RCC 7860 (cell line): ENCODE results near the gene PTGS1.
"Not testable (repeated sequence)": the region's sequence is repeated elsewhere in the genome, so short reads cannot be mapped to it uniquely, and the experiment has no call there.

Experiments used
- DNase-seq: peaks from one replicate; pipeline ENCODE4 v3.0.0-alpha.2; 2015; ENCODE audit warnings: low spot score
- FAIRE-seq: peaks from 2 replicates; lab custom pipeline; 2012; peaks lifted over from hg19 to GRCh38; lab: Jason Lieb, UNC

The PTGS1 gene

GRCh38 chr9:122370869-122371755, at the start of gene PTGS1:
Gene PTGS1 (plus strand): TSS chr9:122371024. CDS start chr9:122371085, 61 bp downstream.
- FAIRE-seq (no peak), DNase-seq (no peak)

- DNase-seq (no peak), FAIRE-seq (no peak)
Measured at GRCh38 chr9:122322553-122322952, 48.3 kb upstream of the PTGS1 start.

- not testable (repeated sequence) for DNase-seq
Measured at GRCh38 chr9:122324665-122325064, 46.2 kb upstream of the PTGS1 start.

GRCh38 chr9:122325124-122325523, 45.7 kb upstream of the PTGS1 start:
- FAIRE-seq, result no peak
- peak; percentile 9 for DNase-seq

More at GRCh38 chr9:122324665-122325064, 46.2 kb upstream of the PTGS1 start:
- not testable (repeated sequence) for FAIRE-seq

- DNase-seq, result no peak
- no peak for FAIRE-seq
Measured at GRCh38 chr9:122327175-122327574, 43.6 kb upstream of the PTGS1 start.

GRCh38 chr9:122329597-122329996, 41.2 kb upstream of the PTGS1 start:
- DNase-seq (no peak), FAIRE-seq (no peak)

GRCh38 chr9:122330466-122330865, 40.4 kb upstream of the PTGS1 start:
- FAIRE-seq, DNase-seq: not testable (repeated sequence)

GRCh38 chr9:122331523-122331927, 39.3 kb upstream of the PTGS1 start:
- DNase-seq (no peak), FAIRE-seq (no peak)

GRCh38 chr9:122332083-122332482, 38.7 kb upstream of the PTGS1 start:
- FAIRE-seq, result no peak
- no peak for DNase-seq

GRCh38 chr9:122332644-122333043, 38.2 kb upstream of the PTGS1 start:
- FAIRE-seq (no peak), DNase-seq (no peak)

GRCh38 chr9:122333169-122333808, 37.5 kb upstream of the PTGS1 start:
- no peak for DNase-seq
- no peak for FAIRE-seq

GRCh38 chr9:122334916-122335315, 35.9 kb upstream of the PTGS1 start:
- no peak for DNase-seq

GRCh38 chr9:122336189-122336588, 34.6 kb upstream of the PTGS1 start:
- FAIRE-seq, result no peak
- DNase-seq, result no peak

More at GRCh38 chr9:122334916-122335315, 35.9 kb upstream of the PTGS1 start:
- no peak for FAIRE-seq

- FAIRE-seq (no peak), DNase-seq (no peak)
Measured at GRCh38 chr9:122336866-122337555, 33.8 kb upstream of the PTGS1 start.

GRCh38 chr9:122337556-122337929, 33.3 kb upstream of the PTGS1 start:
- no peak for FAIRE-seq
- DNase-seq, result no peak

- FAIRE-seq (no peak), DNase-seq (no peak)
Measured at GRCh38 chr9:122338536-122338935, 32.3 kb upstream of the PTGS1 start.

GRCh38 chr9:122338994-122339393, 31.8 kb upstream of the PTGS1 start:
- FAIRE-seq, result no peak
- DNase-seq, result no peak

- DNase-seq, result no peak
- FAIRE-seq, result no peak
Measured at GRCh38 chr9:122339579-122339978, 31.2 kb upstream of the PTGS1 start.

GRCh38 chr9:122340161-122340560, 30.7 kb upstream of the PTGS1 start:
- no peak for FAIRE-seq
- no peak for DNase-seq

GRCh38 chr9:122342323-122343050, 28.3 kb upstream of the PTGS1 start:
- DNase-seq (no peak), FAIRE-seq (no peak)
